Kidney (tissue), 14 donors: ENCODE measurements around the gene ZNF280D. TPM values are rescaled to one million over a fixed set of nuclear protein-coding genes. Genes with fewer than 3 reads are reported as not detected.

ENCODE experiments used
- DNase-seq, 5 donors: peaks; one replicate each; pipeline ENCODE4 v3.0.0-alpha.2; 2013 to 2020
- FAIRE-seq: peaks from 2 replicates; lab custom pipeline; 2012; peaks lifted over from hg19 to GRCh38; lab: Jason Lieb, UNC
- H3K27ac ChIP-seq, 2 donors: one replicate each; pipeline ENCODE4 v1.7.0; 2013; ENCODE audit warnings: low read depth in 2 of 2, low read length in 2 of 2, inconsistent platforms in 1 of 2
- H3K27me3 ChIP-seq: one replicate; pipeline ENCODE4 v1.7.1; 2013; ENCODE audit warnings: low read length, inconsistent platforms; ENCODE audit not compliant: control insufficient read depth, insufficient read depth
- H3K36me3 ChIP-seq, 3 donors: one replicate each; pipeline versions ENCODE4 v1.7.0 to v1.7.1; 2013; ENCODE audit warnings: low read length in 3 of 3, control low read depth in 1 of 3, inconsistent platforms in 1 of 3; ENCODE audit not compliant: insufficient read depth in 3 of 3, control insufficient read depth in 2 of 3
- H3K4me1 ChIP-seq, 3 donors: one replicate each; pipeline versions ENCODE4 v1.7.0 to v1.7.1; 2013; ENCODE audit warnings: low read length in 3 of 3, inconsistent platforms in 1 of 3, low read depth in 1 of 3; ENCODE audit not compliant: control insufficient read depth in 2 of 3, insufficient read depth in 2 of 3
- H3K4me3 ChIP-seq, 3 donors: one replicate each; pipeline versions ENCODE4 v1.7.0 to v1.8.1; 2013; ENCODE audit warnings: low read length in 3 of 3, control low read depth in 1 of 3, inconsistent platforms in 1 of 3
- H3K9ac ChIP-seq, 3 donors: one replicate each; pipeline versions ENCODE4 v1.7.0 to v1.7.1; 2013; ENCODE audit warnings: low read length in 3 of 3, control low read depth in 1 of 3, inconsistent platforms in 1 of 3
- H3K9me3 ChIP-seq, 3 donors: one replicate each; pipeline versions ENCODE4 v1.7.0 to v1.7.1; 2013; ENCODE audit warnings: low read length in 3 of 3, control low read depth in 1 of 3, inconsistent platforms in 1 of 3; ENCODE audit not compliant: control insufficient read depth in 2 of 3, insufficient read depth in 1 of 3
- CTCF ChIP-seq: IDR thresholded peaks from 3 replicates; pipeline ENCODE4 v1.5.1; 2012; ENCODE audit warnings: mild to moderate bottlenecking, moderate library complexity, borderline replicate concordance; ENCODE audit not compliant: insufficient read depth; ENCODE audit errors: extremely low read depth
- intact Hi-C: fragments of 100-400 bp; cut with DNase I; formaldehyde crosslinking; loops from one replicate; pipeline ENCODE4 v1.11.1; 2022
- polyA plus RNA-seq: library from polyadenylated mRNA; stranded (reverse); fragments of 350-450 nt; fragmentation: Illumina TruSeq; extraction: RNeasy Lipid Tissue Mini Kit (QIAGEN cat#74804); gene quantifications from one replicate; pipeline ENCODE4 v1.2.3, GENCODE V29; 2014; ENCODE audit warnings: low read depth, low replicate concordance; ENCODE audit not compliant: insufficient read depth
- total RNA-seq: library from RNA; stranded (reverse); fragmentation: NEBNext Ultra II Directional; extraction: Animal tissue kit (Norgen Biotek cat#: 25700); gene quantifications from one replicate; pipeline ENCODE4 v1.2.1, GENCODE V29; 2021
- donor health status: control.
- donor health status: control.
- donor health status: control.
- donor health status: control.
- donor health status: control.
- donor health status: DM: yes; HTN: yes; CAD: no.
- donor health status: Normal renal cell carcinoma (clear cell type).

ZNF280D gene
- total and polyA plus RNA-seq, 2 donors from 2014 or later: 13.7 to 50.0 TPM

- no peak overlapping the region for H3K4me3 ChIP-seq
- no peak for TF ChIP-seq CTCF
- H3K36me3 ChIP-seq: no peaks in the 10 kb centered on the region
- no peaks in the 10 kb centered on the region for H3K9me3 ChIP-seq
- FAIRE-seq (no peak), DNase-seq (no peak)
- no peaks in the 10 kb centered on the region for H3K4me1 ChIP-seq
- H3K27ac ChIP-seq: no peak overlapping the region
- no peak overlapping the region for H3K9ac ChIP-seq
- intact Hi-C loops: no loop called here
- H3K27me3 ChIP-seq: no peaks in the 10 kb centered on the region
These were observed 11.7 kb upstream of the ZNF280D start for GRCh38 chr15:56744701-56745683.

GRCh38 chr15:56741541-56741940, 8.2 kb upstream of the ZNF280D start:
- intact Hi-C loops: no loop called here
- Histone ChIP-seq H3K9ac (no peak overlapping the region), H3K9me3 (no peaks in the 10 kb centered on the region), H3K27me3 (no peaks in the 10 kb centered on the region), H3K4me1 (no peaks in the 10 kb centered on the region), H3K36me3 (no peaks in the 10 kb centered on the region), H3K4me3 (no peak overlapping the region), H3K27ac (no peak overlapping the region)
- TF ChIP-seq CTCF: no peak
- FAIRE-seq (no peak), DNase-seq (no peak)

GRCh38 chr15:56739964-56740640, 6.8 kb upstream of the ZNF280D start:
- Histone ChIP-seq H3K4me3 (no peak overlapping the region), H3K27ac (no peak overlapping the region), H3K4me1 (no peaks in the 10 kb centered on the region), H3K9ac (no peak overlapping the region), H3K9me3 (no peaks in the 10 kb centered on the region), H3K36me3 (no peaks in the 10 kb centered on the region), H3K27me3 (no peaks in the 10 kb centered on the region)
- no peak for TF ChIP-seq CTCF
- FAIRE-seq (no peak), DNase-seq (no peak)
- intact Hi-C loops: no loop called here
